Gastroesophageal sphincter (tissue), 3 donors: Measurements from ENCODE around the gene STARD6.

Experiments
- EP300 ChIP-seq: sonication (generic); formaldehyde crosslinking; IDR thresholded peaks from one replicate; pipeline ENCODE4 v1.6.1; 2017; ENCODE audit warnings: antibody characterized with exemption, mild to moderate bottlenecking
- POLR2A ChIP-seq, 2 donors: fragments of 450-650 bp; IDR thresholded peaks; one replicate each; pipeline ENCODE4 v1.6.1; 2017; ENCODE audit warnings: antibody characterized with exemption in 2 of 2, mild to moderate bottlenecking in 2 of 2, moderate library complexity in 1 of 2
- TF ChIP-seq, protein P1 (sequence below), 4 experiments: fragments of 200-600 bp in 2 of 4; fragments of 450-650 bp in 2 of 4; sonication (generic) in 1 of 4; IDR thresholded peaks; one replicate each; pipeline ENCODE4 v1.5.1; 2017 to 2019; ENCODE audit warnings: antibody characterized with exemption in 4 of 4, mild to moderate bottlenecking in 2 of 4, moderate library complexity in 2 of 4

DNA sequence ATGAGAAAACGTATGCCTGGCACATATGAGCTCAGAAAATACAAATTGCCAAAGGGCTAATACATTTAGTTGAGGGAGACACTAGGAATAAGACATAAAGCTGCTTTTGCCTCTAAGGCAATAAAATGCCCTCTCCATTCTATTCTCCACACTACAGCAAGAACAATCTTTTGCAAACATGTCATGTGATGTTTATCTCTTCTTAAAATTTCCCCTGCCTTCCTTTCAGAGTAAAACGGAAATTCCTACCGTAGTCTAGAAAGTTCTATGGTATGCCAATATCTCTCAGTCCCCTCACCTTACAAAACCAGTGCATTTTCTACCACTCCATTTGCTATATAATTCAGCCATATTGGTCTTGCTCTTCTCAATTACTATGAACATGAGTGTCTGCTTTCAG lies 33.2 kb upstream of the STARD6 start:
- TF ChIP-seq EP300 (no peak), POLR2A (IDR thresholded peaks at IDR 0.05) (no peak)
- TF ChIP-seq, protein P1, sequence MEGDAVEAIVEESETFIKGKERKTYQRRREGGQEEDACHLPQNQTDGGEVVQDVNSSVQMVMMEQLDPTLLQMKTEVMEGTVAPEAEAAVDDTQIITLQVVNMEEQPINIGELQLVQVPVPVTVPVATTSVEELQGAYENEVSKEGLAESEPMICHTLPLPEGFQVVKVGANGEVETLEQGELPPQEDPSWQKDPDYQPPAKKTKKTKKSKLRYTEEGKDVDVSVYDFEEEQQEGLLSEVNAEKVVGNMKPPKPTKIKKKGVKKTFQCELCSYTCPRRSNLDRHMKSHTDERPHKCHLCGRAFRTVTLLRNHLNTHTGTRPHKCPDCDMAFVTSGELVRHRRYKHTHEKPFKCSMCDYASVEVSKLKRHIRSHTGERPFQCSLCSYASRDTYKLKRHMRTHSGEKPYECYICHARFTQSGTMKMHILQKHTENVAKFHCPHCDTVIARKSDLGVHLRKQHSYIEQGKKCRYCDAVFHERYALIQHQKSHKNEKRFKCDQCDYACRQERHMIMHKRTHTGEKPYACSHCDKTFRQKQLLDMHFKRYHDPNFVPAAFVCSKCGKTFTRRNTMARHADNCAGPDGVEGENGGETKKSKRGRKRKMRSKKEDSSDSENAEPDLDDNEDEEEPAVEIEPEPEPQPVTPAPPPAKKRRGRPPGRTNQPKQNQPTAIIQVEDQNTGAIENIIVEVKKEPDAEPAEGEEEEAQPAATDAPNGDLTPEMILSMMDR (IDR thresholded peaks at IDR 0.05), result no peak
